Adrenal gland (tissue), 12 donors: ENCODE measurements around the gene GPS1. TPM values are rescaled to one million over a fixed set of nuclear protein-coding genes. Genes with fewer than 3 reads are reported as not detected.

ENCODE experiments used
- DNase-seq, 7 donors: peaks; one replicate each; pipeline ENCODE4 v3.0.0-alpha.2; 2019 to 2020
- H3K27ac ChIP-seq, 5 donors: fragments of 200-600 bp; sonication (generic) in 4 of 5; 1 replicate in 3 of 5; 2 replicates in 2 of 5; pipeline versions ENCODE4 v1.5.1 to v1.8.0; 2016 to 2020; ENCODE audit warnings: mild to moderate bottlenecking in 1 of 5
- H3K27me3 ChIP-seq: fragments of 200-600 bp; 2 replicates; pipeline ENCODE4 v1.8.0; 2021
- H3K36me3 ChIP-seq, 2 donors: fragments of 200-600 bp; replicated peaks in 1 of 2; 1 replicate in 1 of 2; 2 replicates in 1 of 2; pipeline versions ENCODE4 v1.5.1 to v1.8.0; 2018 to 2022
- H3K4me1 ChIP-seq, 2 donors: fragments of 200-600 bp; replicated peaks in 1 of 2; 1 replicate in 1 of 2; 2 replicates in 1 of 2; pipeline versions ENCODE4 v1.5.1 to v1.8.0; 2018 to 2021
- H3K4me3 ChIP-seq, 4 donors: fragments of 200-600 bp; sonication (generic) in 3 of 4; one replicate each; pipeline ENCODE4 v1.5.1; 2016 to 2018
- H3K9me3 ChIP-seq, 3 donors: fragments of 200-600 bp; sonication (generic) in 1 of 3; replicated peaks in 1 of 3; 1 replicate in 2 of 3; 2 replicates in 1 of 3; pipeline versions ENCODE4 v1.5.1 to v1.8.0; 2016 to 2021
- POLR2A ChIP-seq, 2 donors: fragments of 450-650 bp; IDR thresholded peaks; one replicate each; pipeline ENCODE4 v1.6.1; 2017; ENCODE audit warnings: antibody characterized with exemption in 2 of 2, mild to moderate bottlenecking in 2 of 2, moderate library complexity in 1 of 2
- WGBS, 4 donors: extraction: QIAGEN DNeasy Blood & Tissue Kit in 2 of 4; methylation state at CpG; one replicate each; pipeline versions ENCODE4 v1.1.5 to v1.1.7; 2013 to 2017; 5-methylcytosine and 5-hydroxymethylcytosine counted together
- intact Hi-C, 2 donors: fragments of 100-400 bp; cut with DNase I; formaldehyde crosslinking; loops; one replicate each; pipeline versions ENCODE4 v1.14.1 to v1.15.0; 2022 to 2023
- polyA plus RNA-seq, 3 donors: library from polyadenylated mRNA; stranded (reverse); fragments of 200-250 nt in 2 of 3; fragments of 350-450 nt in 1 of 3; fragmentation: Illumina TruSeq in 1 of 3; extraction: RNeasy Lipid Tissue Mini Kit (QIAGEN cat#74804) in 1 of 3; gene quantifications; one replicate each; pipeline ENCODE4 v1.2.3, GENCODE V29; 2013 to 2014
- total RNA-seq, 9 donors: library from RNA; depleted of rRNA in 4 of 9; stranded (reverse); fragments of >200 nt in 4 of 9; fragments of 120-200 nt in 1 of 9; fragmentation: NEBNext Ultra II Directional in 1 of 9; extraction: Animal tissue kit (Norgen Biotek cat#: 25700) in 1 of 9; gene quantifications; one replicate each; pipeline versions ENCODE4 v1.1.0 to v1.2.4, GENCODE V29; 2013 to 2023
- TF ChIP-seq, protein P1 (sequence below), 6 experiments: fragments of 450-650 bp in 4 of 6; fragments of 200-600 bp in 2 of 6; sonication (generic) in 1 of 6; IDR thresholded peaks; 1 replicate in 5 of 6; 2 replicates in 1 of 6; pipeline versions ENCODE4 v1.5.1 to v1.8.0; 2016 to 2021; ENCODE audit warnings: antibody characterized with exemption in 6 of 6, mild to moderate bottlenecking in 2 of 6, moderate library complexity in 1 of 6
- donor health status: healthy with polysubstance abuse.
- donor health status: Bipolar disorder and iron deficiency.
- donor health status: DM: yes; HTN: yes; CAD: no.
- donor health status: DM: no; HTN: no; CAD: no.
- donor health status: DM: no; HTN: no; CAD: no.
- donor health status: DM: yes; HTN: yes; CAD: no.

The GPS1 gene
- total and polyA plus RNA-seq, 12 donors: 37.4 to 305 (median 113) TPM

DNA sequence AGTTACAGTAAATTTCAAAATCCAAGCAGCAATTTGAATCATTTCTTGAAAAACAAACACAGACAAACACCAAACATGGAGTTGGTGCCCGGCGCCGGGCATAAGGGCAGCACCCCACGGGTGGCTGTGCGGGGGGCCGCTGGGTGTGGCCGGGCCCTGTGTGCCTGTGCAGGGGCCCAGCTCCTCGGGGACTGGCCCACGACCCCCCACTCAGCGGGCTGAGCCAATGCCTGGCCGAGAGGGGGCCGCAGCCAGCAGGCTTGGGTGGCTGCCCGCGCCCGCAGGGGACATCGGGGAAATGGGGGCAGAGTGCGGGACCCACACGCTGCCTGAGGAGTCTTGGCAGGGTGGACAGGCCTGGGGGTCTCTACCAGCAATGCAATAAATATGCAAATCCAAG lies 26.7 kb downstream of the GPS1 start:
- no peak overlapping the region for H3K27ac ChIP-seq
- no peak overlapping the region for H3K4me3 ChIP-seq
- H3K4me1 ChIP-seq: no peaks in the 10 kb centered on the region
- WGBS, 4 donors: 96 to 97% (median 96%) methylated on average over 7 to 18 of the region's 18 CpGs; no CpG with 5 or more reads in 1 of the 4 donors
- intact Hi-C loops: no loop called here
- DNase-seq: no peak
- TF ChIP-seq, protein P1, sequence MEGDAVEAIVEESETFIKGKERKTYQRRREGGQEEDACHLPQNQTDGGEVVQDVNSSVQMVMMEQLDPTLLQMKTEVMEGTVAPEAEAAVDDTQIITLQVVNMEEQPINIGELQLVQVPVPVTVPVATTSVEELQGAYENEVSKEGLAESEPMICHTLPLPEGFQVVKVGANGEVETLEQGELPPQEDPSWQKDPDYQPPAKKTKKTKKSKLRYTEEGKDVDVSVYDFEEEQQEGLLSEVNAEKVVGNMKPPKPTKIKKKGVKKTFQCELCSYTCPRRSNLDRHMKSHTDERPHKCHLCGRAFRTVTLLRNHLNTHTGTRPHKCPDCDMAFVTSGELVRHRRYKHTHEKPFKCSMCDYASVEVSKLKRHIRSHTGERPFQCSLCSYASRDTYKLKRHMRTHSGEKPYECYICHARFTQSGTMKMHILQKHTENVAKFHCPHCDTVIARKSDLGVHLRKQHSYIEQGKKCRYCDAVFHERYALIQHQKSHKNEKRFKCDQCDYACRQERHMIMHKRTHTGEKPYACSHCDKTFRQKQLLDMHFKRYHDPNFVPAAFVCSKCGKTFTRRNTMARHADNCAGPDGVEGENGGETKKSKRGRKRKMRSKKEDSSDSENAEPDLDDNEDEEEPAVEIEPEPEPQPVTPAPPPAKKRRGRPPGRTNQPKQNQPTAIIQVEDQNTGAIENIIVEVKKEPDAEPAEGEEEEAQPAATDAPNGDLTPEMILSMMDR (IDR thresholded peaks at IDR 0.05): no peak
- TF ChIP-seq POLR2A (IDR thresholded peaks at IDR 0.05): no peak
- H3K27me3 ChIP-seq: no peaks in the 10 kb centered on the region
- H3K9me3 ChIP-seq: no peaks in the 10 kb centered on the region
- H3K36me3 ChIP-seq: peaks cover 0 to 49% of the 10 kb centered on the region in 2 donors

DNA sequence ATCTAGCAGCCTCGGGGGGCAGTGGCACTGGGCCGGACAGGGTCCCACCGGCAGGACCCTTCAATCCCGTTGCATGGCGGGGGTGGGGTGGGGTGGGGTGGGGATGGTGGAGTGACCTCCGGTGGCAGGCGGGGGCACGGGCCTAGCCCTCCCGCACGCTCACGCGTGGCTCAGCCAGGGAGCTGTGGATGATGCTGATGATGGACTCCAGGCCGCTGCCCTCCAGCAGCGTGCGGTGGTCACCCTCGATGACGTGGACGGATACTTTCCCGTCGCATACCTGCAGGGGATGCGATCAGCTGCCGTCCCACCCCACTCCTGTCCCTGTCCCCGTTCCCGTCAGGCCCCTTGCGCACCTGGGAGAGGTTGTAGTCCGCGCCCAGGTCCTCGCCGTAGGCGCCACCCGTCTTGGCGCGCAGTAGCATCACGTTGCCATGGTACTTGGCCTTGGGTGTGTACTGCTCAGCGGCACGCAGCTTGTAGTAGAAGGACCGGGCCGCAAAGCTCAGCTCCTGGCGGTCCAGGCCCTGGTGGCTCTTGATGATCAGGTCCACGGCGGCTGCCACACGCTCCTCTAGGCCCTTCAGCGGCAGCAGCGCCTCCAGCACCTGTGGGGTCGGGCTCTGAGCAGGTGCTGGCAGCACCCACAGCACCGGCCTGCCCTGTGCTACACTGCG lies 27.4 kb downstream of the GPS1 start:
- peaks cover 0 to 56% of the 10 kb centered on the region in 2 donors for H3K36me3 ChIP-seq

DNA sequence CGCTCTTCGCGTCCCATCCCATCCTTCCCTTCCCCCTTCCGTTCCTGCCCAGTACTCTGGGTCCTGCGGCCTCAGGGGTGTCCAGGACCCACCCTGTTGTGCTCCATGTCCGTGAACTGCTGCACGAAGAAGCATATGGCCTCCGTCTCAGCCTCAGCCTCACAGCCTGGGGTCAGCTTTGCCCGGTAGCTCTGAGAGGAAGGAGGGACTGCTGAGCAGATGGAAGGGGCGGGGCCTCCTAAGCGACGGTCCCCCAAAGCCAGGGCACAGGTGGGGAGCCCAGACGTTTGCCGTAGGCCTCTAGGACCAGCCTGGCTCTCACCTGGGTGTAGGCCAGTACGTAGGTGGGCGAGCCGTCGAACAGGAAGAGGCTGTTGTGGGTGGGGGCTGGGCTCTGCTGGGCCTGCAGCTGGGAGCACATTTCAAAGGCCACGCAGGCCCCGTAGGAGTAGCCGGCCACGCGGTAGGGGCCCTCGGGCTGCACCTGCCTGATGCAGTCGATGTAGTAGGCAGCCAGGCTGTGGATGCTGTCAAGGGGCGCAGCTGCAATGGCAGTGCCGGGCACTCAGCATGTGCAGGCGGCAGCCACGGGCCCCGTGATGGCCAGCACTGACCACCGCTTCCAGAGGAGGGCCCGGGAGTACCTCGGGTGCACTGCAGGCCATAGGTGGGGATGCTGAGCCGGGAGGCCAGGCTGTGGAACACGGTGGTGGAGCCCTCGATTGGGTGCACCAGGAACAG lies 28.5 kb downstream of the GPS1 start:
- intact Hi-C loops: no loop called here
- H3K4me1 ChIP-seq: no peaks in the 10 kb centered on the region
- no peak for DNase-seq
- TF ChIP-seq POLR2A (IDR thresholded peaks at IDR 0.05): no peak
- TF ChIP-seq, protein P1 (IDR thresholded peaks at IDR 0.05): no peak
- H3K27ac ChIP-seq: no peak overlapping the region
- H3K36me3 ChIP-seq: peaks cover 0 to 66% of the 10 kb centered on the region in 2 donors
- 89 to 94% (median 92%) methylated on average over 10 to 36 of the region's 36 CpGs for WGBS, 4 donors
- no peaks in the 10 kb centered on the region for H3K9me3 ChIP-seq
- H3K27me3 ChIP-seq: no peaks in the 10 kb centered on the region
- no peak overlapping the region for H3K4me3 ChIP-seq

More for the DNA sequence above, 27.4 kb downstream of the GPS1 start:
- Histone ChIP-seq H3K27me3 (no peaks in the 10 kb centered on the region), H3K9me3 (no peaks in the 10 kb centered on the region), H3K27ac (no peak overlapping the region), H3K4me1 (no peaks in the 10 kb centered on the region), H3K4me3 (no peak overlapping the region)
- DNase-seq: no peak
- TF ChIP-seq, protein P1 (IDR thresholded peaks at IDR 0.05): no peak
- TF ChIP-seq POLR2A (IDR thresholded peaks at IDR 0.05): no peak
- 90 to 94% (median 94%) methylated on average over 24 to 47 of the region's 47 CpGs for WGBS, 4 donors
- intact Hi-C loops: no loop called here

DNA sequence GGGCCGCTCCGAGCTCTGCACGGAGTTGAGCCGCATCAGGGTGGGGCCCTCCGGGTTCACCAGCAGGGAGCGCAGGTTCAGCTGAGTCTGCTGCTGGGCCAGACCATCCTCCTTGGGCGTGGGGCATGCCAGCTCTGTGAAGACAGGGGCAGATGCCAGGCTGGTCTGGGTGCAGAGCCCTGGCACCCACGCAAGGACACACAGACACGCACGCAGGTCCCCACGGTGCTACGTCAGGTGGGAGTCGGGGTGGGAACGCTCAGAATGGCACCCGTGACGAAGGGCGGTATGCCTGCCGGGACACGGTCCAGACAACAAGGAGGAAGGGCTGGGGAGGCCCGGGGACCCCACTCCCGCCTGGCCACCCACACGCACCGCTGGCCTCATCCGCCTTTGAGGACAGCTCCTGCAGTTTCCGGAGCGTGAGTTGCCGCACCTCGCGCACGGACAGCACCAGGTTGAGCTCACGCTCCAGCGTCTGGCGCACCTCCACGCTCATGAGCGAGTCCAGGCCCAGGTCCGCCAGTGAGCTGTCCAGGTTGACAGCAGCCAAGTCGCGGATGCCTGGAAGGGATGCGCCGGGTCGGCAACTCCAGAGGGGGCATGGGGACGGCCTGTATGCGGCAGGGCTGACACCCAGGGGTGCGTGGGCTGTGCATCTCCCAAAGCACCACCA lies 29.2 kb downstream of the GPS1 start:
- 93 to 96% (median 95%) methylated on average over 33 to 44 of the region's 44 CpGs for WGBS, 4 donors
- DNase-seq: no peak
- TF ChIP-seq POLR2A (IDR thresholded peaks at IDR 0.05): no peak
- TF ChIP-seq, protein P1 (IDR thresholded peaks at IDR 0.05): no peak
- intact Hi-C loops: no loop called here
- no peaks in the 10 kb centered on the region for H3K9me3 ChIP-seq
- H3K4me3 ChIP-seq: no peak overlapping the region
- H3K4me1 ChIP-seq: no peaks in the 10 kb centered on the region
- H3K27me3 ChIP-seq: no peaks in the 10 kb centered on the region
- peaks cover 0 to 73% of the 10 kb centered on the region in 2 donors for H3K36me3 ChIP-seq
- H3K27ac ChIP-seq: no peak overlapping the region
